IMR-90 (cell line): ENCODE data around the gene COG7. TPM values are rescaled to one million over a fixed set of nuclear protein-coding genes. Genes with fewer than 3 reads are reported as not detected.

Experiments
- ATAC-seq: fragments of 200-7000 bp; cut with Tn5 transposase; 2 replicates; pipeline ENCODE4 v1.9.1; 2020; ENCODE audit warnings: low read depth, mild to moderate bottlenecking, moderate library complexity
- BruUV-seq: library from RNA; stranded (reverse); fragments of 400-500 nt; replicated peaks from 2 replicates; lab custom pipeline; 2021; lab: Mats Ljungman, UMichigan
- CTCF ChIA-PET: fragments of 300-600 bp; formaldehyde crosslinking; extraction: SDS; loops from one replicate; lab custom pipeline; 2021; ENCODE audit warnings: antibody characterized with exemption; lab: Yijun Ruan, JAX
- POLR2A ChIA-PET: fragments of 300-600 bp; sonication (Branson Sonifier 250); formaldehyde crosslinking; loops from one replicate; lab custom pipeline; 2022; ENCODE audit warnings: antibody characterized with exemption; ENCODE audit not compliant: unreplicated experiment; lab: Charles Lee
- DNase-seq: peaks from one replicate; pipeline ENCODE4 v3.0.0; 2013
- H2AFZ ChIP-seq: replicated peaks from 2 replicates; pipeline ENCODE3; 2013; ENCODE audit warnings: low read length, mild to moderate bottlenecking; ENCODE audit not compliant: poor library complexity
- H2AK5ac ChIP-seq: 2 replicates; pipeline ENCODE4 v1.6.1; 2013; ENCODE audit warnings: low read depth, low read length, inconsistent platforms
- H2AK9ac ChIP-seq: replicated peaks from 2 replicates; pipeline ENCODE3; 2013; ENCODE audit warnings: mild to moderate bottlenecking, low read depth, low read length, moderate library complexity; ENCODE audit not compliant: poor library complexity
- H2BK120ac ChIP-seq: 2 replicates; pipeline ENCODE4 v1.6.1; 2013; ENCODE audit warnings: low read depth, low read length, inconsistent platforms
- H2BK15ac ChIP-seq: 3 replicates; pipeline ENCODE4 v1.6.1; 2013; ENCODE audit warnings: low read depth, low read length, inconsistent platforms
- H2BK20ac ChIP-seq: 2 replicates; pipeline ENCODE4 v1.6.1; 2013; ENCODE audit warnings: low read depth, mild to moderate bottlenecking, inconsistent platforms, low read length, moderate library complexity
- H2BK5ac ChIP-seq: 2 replicates; pipeline ENCODE4 v1.6.1; 2013; ENCODE audit warnings: mild to moderate bottlenecking, low read depth, low read length, inconsistent platforms; ENCODE audit not compliant: poor library complexity, severe bottlenecking
- H3K14ac ChIP-seq: replicated peaks from 2 replicates; pipeline ENCODE4 v1.6.1; 2013; ENCODE audit warnings: low read depth, low read length, inconsistent platforms
- H3K18ac ChIP-seq: 2 replicates; pipeline ENCODE4 v1.6.1; 2013; ENCODE audit warnings: low read depth, low read length, control low read depth
- H3K23ac ChIP-seq: 2 replicates; pipeline ENCODE4 v1.6.1; 2013; ENCODE audit warnings: low read depth, low read length, inconsistent platforms
- H3K27ac ChIP-seq: 2 replicates; pipeline ENCODE4 v1.5.1; 2013; ENCODE audit warnings: mild to moderate bottlenecking, control low read depth, low read length; ENCODE audit not compliant: insufficient read depth
- H3K27me3 ChIP-seq: 2 replicates; pipeline ENCODE4 v1.6.1; 2013; ENCODE audit warnings: low read length; ENCODE audit not compliant: control insufficient read depth, insufficient read depth
- H3K36me3 ChIP-seq: 2 replicates; pipeline ENCODE4 v1.6.1; 2013; ENCODE audit warnings: low read length, mixed read lengths; ENCODE audit not compliant: control insufficient read depth, insufficient read depth
- H3K4ac ChIP-seq: 2 replicates; pipeline ENCODE4 v1.6.1; 2013; ENCODE audit warnings: low read depth, low read length, inconsistent platforms
- H3K4me1 ChIP-seq: 2 replicates; pipeline ENCODE4 v1.6.1; 2013; ENCODE audit warnings: low read length, mixed read lengths; ENCODE audit not compliant: control insufficient read depth, insufficient read depth
- H3K4me2 ChIP-seq: 2 replicates; pipeline ENCODE4 v1.6.1; 2013; ENCODE audit warnings: low read depth, mild to moderate bottlenecking, control low read depth, low read length, moderate library complexity
- H3K4me3 ChIP-seq: 2 replicates; pipeline ENCODE4 v1.5.1; 2013; ENCODE audit warnings: low read depth, mild to moderate bottlenecking, control low read depth, low read length, moderate library complexity; ENCODE audit not compliant: insufficient read depth
- H3K56ac ChIP-seq: 2 replicates; pipeline ENCODE4 v1.6.1; 2013; ENCODE audit warnings: low read length, inconsistent platforms; ENCODE audit not compliant: insufficient read depth; ENCODE audit errors: extremely low read depth
- H3K79me1 ChIP-seq, 2 experiments: 2 replicates each; pipeline ENCODE4 v1.6.1; 2013; ENCODE audit warnings: low read length in 2 of 2, inconsistent platforms in 1 of 2, low read depth in 1 of 2
- H3K9ac ChIP-seq: 2 replicates; pipeline ENCODE4 v1.6.1; 2013; ENCODE audit warnings: low read depth, low read length, control low read depth
- H3K9me1 ChIP-seq: 2 replicates; pipeline ENCODE4 v1.6.1; 2013; ENCODE audit warnings: low read length, inconsistent platforms; ENCODE audit not compliant: insufficient read depth
- H3K9me3 ChIP-seq: 2 replicates; pipeline ENCODE4 v1.6.1; 2013; ENCODE audit warnings: low read length; ENCODE audit not compliant: control insufficient read depth, insufficient read depth
- H4K20me1 ChIP-seq: 2 replicates; pipeline ENCODE4 v1.6.1; 2013; ENCODE audit warnings: low read length, inconsistent platforms; ENCODE audit not compliant: insufficient read depth
- H4K5ac ChIP-seq: 2 replicates; pipeline ENCODE4 v1.6.1; 2013; ENCODE audit warnings: mild to moderate bottlenecking, low read depth, low read length, control low read depth
- H4K8ac ChIP-seq, 2 experiments: 2 replicates each; pipeline ENCODE4 v1.6.1; 2013; ENCODE audit warnings: low read depth in 2 of 2, low read length in 2 of 2, control low read depth in 1 of 2, inconsistent platforms in 1 of 2
- H4K91ac ChIP-seq: 2 replicates; pipeline ENCODE4 v1.6.1; 2013; ENCODE audit warnings: low read depth, low read length, inconsistent platforms; ENCODE audit not compliant: insufficient read depth
- BHLHE40 ChIP-seq: fragments of 150-350 bp; IDR thresholded peaks from 2 replicates; pipeline ENCODE4 v1.6.1; 2016; ENCODE audit warnings: mild to moderate bottlenecking, low read depth, low read length
- CEBPB ChIP-seq: IDR thresholded peaks from 2 replicates; pipeline ENCODE4 v1.6.1; 2012; ENCODE audit warnings: low read depth, low read length, improper control_type of control experiment
- CHD1 ChIP-seq: IDR thresholded peaks from 2 replicates; pipeline ENCODE4 v1.6.1; 2012; ENCODE audit warnings: low read depth, low read length, improper control_type of control experiment
- FOS ChIP-seq: fragments of 150-350 bp; IDR thresholded peaks from 2 replicates; pipeline ENCODE4 v1.6.1; 2016; ENCODE audit warnings: low read depth, low read length
- MAFK ChIP-seq: IDR thresholded peaks from 2 replicates; pipeline ENCODE4 v1.6.1; 2012; ENCODE audit warnings: low read depth, low read length, improper control_type of control experiment
- MAZ ChIP-seq: IDR thresholded peaks from 2 replicates; pipeline ENCODE4 v1.6.1; 2012; ENCODE audit warnings: low read depth, mild to moderate bottlenecking, low read length, improper control_type of control experiment, moderate library complexity, borderline replicate concordance
- MXI1 ChIP-seq: IDR thresholded peaks from 2 replicates; pipeline ENCODE4 v1.6.1; 2012; ENCODE audit warnings: low read depth, mild to moderate bottlenecking, low read length, moderate library complexity, borderline replicate concordance
- NFE2L2 ChIP-seq: fragments of 150-350 bp; IDR thresholded peaks from 2 replicates; pipeline ENCODE4 v1.6.1; 2016; ENCODE audit warnings: low read depth, mild to moderate bottlenecking, low read length
- POLR2A ChIP-seq: IDR thresholded peaks from 2 replicates; pipeline ENCODE4 v1.6.1; 2012; ENCODE audit warnings: mild to moderate bottlenecking, low read depth, low read length
- RAD21 ChIP-seq: IDR thresholded peaks from 2 replicates; pipeline ENCODE4 v1.6.1; 2012; ENCODE audit warnings: low read length, improper control_type of control experiment
- RCOR1 ChIP-seq: IDR thresholded peaks from 2 replicates; pipeline ENCODE4 v1.6.1; 2012; ENCODE audit warnings: mild to moderate bottlenecking, low read length, improper control_type of control experiment; ENCODE audit not compliant: insufficient replicate concordance
- SMC3 ChIP-seq: fragments of 150-350 bp; IDR thresholded peaks from 2 replicates; pipeline ENCODE4 v1.6.1; 2016; ENCODE audit warnings: low read depth, mild to moderate bottlenecking, antibody characterized with exemption, low read length, moderate library complexity
- WGBS, 2 experiments: methylation state at CpG; one replicate each; pipeline versions ENCODE4 v1.1.5 to v1.1.7; 2013; ENCODE audit warnings: missing lambda C conversion rate in 2 of 2; ENCODE audit not compliant: insufficient read length in 1 of 2; ENCODE audit errors: extremely low coverage in 2 of 2; 5-methylcytosine and 5-hydroxymethylcytosine counted together
- dilution Hi-C: fragments of 300-500 bp; cut with HindIII; formaldehyde crosslinking; loops from one replicate; pipeline ENCODE4 v1.14.3; 2018; ENCODE audit warnings: low sequenced_read_pairs; ENCODE audit not compliant: unreplicated experiment
- in situ Hi-C: fragments of 300-500 bp; cut with MboI; formaldehyde crosslinking; loops from 3 replicates; pipeline ENCODE4 v1.14.3; 2019; ENCODE audit warnings: low sequenced_read_pairs, inconsistent platforms, mixed read lengths
- intact Hi-C: fragments of 100-400 bp; cut with micrococcal nuclease; formaldehyde crosslinking; loops from 2 replicates; pipeline ENCODE4 v1.10.0; 2022
- polyA plus RNA-seq, 3 experiments: library from polyadenylated mRNA; depleted of rRNA; stranded (reverse); fragments of >200 nt; gene quantifications; 2 replicates each; pipeline ENCODE4 v1.2.3, GENCODE V29; 2012; ENCODE audit warnings: low replicate concordance in 1 of 3
- total RNA-seq: library from RNA; depleted of rRNA; stranded (reverse); fragments of >200 nt; gene quantifications from 2 replicates; pipeline ENCODE4 v1.2.3, GENCODE V29; 2012
- TF ChIP-seq, protein P1 (sequence below): conservative IDR thresholded peaks from 2 replicates; pipeline ENCODE4 v1.5.1; 2012; ENCODE audit warnings: mild to moderate bottlenecking, low read depth, low read length, improper control_type of control experiment
- TF ChIP-seq, protein P2 (sequence below): fragments of 150-350 bp; IDR thresholded peaks from 2 replicates; pipeline ENCODE4 v1.6.1; 2016; ENCODE audit warnings: low read depth, mild to moderate bottlenecking, low read length, moderate library complexity, borderline replicate concordance
- TF ChIP-seq, protein P3 (sequence below): fragments of 150-350 bp; IDR thresholded peaks from 2 replicates; pipeline ENCODE4 v1.6.1; 2017; ENCODE audit warnings: mild to moderate bottlenecking, antibody characterized with exemption, low read length, low read depth

The COG7 gene
- total and polyA plus RNA-seq, 2 of the 4 experiments (the other 2 are of a cell fraction), result 28.5 to 43.7 TPM

DNA sequence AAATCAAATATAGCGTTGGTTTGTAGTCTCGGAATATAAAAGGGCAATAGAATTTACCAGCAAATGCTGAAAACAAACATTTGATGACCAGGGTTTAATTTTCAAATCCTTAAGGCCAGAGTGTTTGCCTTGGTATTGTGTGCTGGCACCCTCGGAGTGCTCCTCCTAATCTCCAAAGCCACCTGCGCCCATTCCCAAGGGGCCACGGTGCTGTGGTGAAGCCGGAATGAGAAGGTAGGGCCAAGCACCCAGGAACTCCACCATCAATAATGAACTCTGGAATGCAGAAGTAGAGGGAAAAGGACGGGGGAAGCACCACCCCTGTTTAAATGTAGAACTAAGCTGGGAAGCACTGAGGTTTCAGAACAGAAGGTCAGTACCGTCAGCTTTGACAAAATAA is 51.9 kb downstream of the COG7 start:
- 85% methylated on average over 2 of the region's 8 CpGs; no CpG with 5 or more reads in 1 of the 2 experiments for WGBS, 2 experiments
- H2AK5ac ChIP-seq, result no peak overlapping the region
- intact Hi-C loops (no loop called here), dilution Hi-C loops (no loop called here), in situ Hi-C loops (no loop called here)
- H3K79me1 ChIP-seq, result no peaks in the 10 kb centered on the region
- H2BK15ac ChIP-seq, result no peak overlapping the region
- no TSS peak for BruUV-seq
- no peak overlapping the region for H3K14ac ChIP-seq
- no peak for ATAC-seq
- H4K5ac ChIP-seq, result no peak overlapping the region
- H3K27ac ChIP-seq, result no peak overlapping the region
- no peak overlapping the region for H2BK5ac ChIP-seq
- peaks cover 10% of the 10 kb centered on the region; the same call in 1 of the 2 replicates for H3K4me1 ChIP-seq
- H2AK9ac ChIP-seq, result no peak overlapping the region
- TF ChIP-seq, protein P1, sequence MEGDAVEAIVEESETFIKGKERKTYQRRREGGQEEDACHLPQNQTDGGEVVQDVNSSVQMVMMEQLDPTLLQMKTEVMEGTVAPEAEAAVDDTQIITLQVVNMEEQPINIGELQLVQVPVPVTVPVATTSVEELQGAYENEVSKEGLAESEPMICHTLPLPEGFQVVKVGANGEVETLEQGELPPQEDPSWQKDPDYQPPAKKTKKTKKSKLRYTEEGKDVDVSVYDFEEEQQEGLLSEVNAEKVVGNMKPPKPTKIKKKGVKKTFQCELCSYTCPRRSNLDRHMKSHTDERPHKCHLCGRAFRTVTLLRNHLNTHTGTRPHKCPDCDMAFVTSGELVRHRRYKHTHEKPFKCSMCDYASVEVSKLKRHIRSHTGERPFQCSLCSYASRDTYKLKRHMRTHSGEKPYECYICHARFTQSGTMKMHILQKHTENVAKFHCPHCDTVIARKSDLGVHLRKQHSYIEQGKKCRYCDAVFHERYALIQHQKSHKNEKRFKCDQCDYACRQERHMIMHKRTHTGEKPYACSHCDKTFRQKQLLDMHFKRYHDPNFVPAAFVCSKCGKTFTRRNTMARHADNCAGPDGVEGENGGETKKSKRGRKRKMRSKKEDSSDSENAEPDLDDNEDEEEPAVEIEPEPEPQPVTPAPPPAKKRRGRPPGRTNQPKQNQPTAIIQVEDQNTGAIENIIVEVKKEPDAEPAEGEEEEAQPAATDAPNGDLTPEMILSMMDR, result no peak
- TF ChIP-seq, protein P2, sequence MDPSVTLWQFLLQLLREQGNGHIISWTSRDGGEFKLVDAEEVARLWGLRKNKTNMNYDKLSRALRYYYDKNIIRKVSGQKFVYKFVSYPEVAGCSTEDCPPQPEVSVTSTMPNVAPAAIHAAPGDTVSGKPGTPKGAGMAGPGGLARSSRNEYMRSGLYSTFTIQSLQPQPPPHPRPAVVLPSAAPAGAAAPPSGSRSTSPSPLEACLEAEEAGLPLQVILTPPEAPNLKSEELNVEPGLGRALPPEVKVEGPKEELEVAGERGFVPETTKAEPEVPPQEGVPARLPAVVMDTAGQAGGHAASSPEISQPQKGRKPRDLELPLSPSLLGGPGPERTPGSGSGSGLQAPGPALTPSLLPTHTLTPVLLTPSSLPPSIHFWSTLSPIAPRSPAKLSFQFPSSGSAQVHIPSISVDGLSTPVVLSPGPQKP, result no peak
- TF ChIP-seq POLR2A (no peak), SMC3 (no peak), CHD1 (no peak), CEBPB (no peak), FOS (no peak), RCOR1 (no peak), NFE2L2 (no peak), BHLHE40 (no peak), MXI1 (no peak), MAFK (no peak), MAZ (no peak), RAD21 (no peak)
- TF ChIP-seq, protein P3, sequence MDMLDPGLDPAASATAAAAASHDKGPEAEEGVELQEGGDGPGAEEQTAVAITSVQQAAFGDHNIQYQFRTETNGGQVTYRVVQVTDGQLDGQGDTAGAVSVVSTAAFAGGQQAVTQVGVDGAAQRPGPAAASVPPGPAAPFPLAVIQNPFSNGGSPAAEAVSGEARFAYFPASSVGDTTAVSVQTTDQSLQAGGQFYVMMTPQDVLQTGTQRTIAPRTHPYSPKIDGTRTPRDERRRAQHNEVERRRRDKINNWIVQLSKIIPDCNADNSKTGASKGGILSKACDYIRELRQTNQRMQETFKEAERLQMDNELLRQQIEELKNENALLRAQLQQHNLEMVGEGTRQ, result no peak
- H3K4me2 ChIP-seq, result no peak overlapping the region
- H2BK120ac ChIP-seq, result no peak overlapping the region
- H4K91ac ChIP-seq, result no peak overlapping the region
- H3K9me3 ChIP-seq, result no peaks in the 10 kb centered on the region
- H3K18ac ChIP-seq, result no peak overlapping the region
- H4K20me1 ChIP-seq, result no peaks in the 10 kb centered on the region
- no peaks in the 10 kb centered on the region for H3K27me3 ChIP-seq
- no peak overlapping the region for H3K56ac ChIP-seq
- ChIA-PET POLR2A (no interaction called here), CTCF (no interaction called here)
- H4K8ac ChIP-seq, result no peak overlapping the region
- no peak overlapping the region for H2BK20ac ChIP-seq
- H2AFZ ChIP-seq, result no peak overlapping the region
- H3K4ac ChIP-seq, result no peak overlapping the region
- peaks cover 56% of the 10 kb centered on the region for H3K36me3 ChIP-seq
- no peaks in the 10 kb centered on the region for H3K9me1 ChIP-seq
- H3K23ac ChIP-seq, result no peak overlapping the region
- H3K9ac ChIP-seq, result no peak overlapping the region
- DNase-seq, result no peak
- H3K4me3 ChIP-seq, result no peak overlapping the region
